Caco-2 (cell line): ENCODE results near the gene PMP22. TPM values are rescaled to one million over a fixed set of nuclear protein-coding genes. Genes with fewer than 3 reads are reported as not detected.

Experiments used
- BruUV-seq: library from RNA; stranded (reverse); fragments of 400-500 nt; replicated peaks from 2 replicates; lab custom pipeline; 2021; lab: Mats Ljungman, UMichigan
- CTCF ChIA-PET: fragments of 300-600 bp; sonication (Branson Sonifier 250); formaldehyde crosslinking; loops from one replicate; lab custom pipeline; 2022; ENCODE audit warnings: antibody characterized with exemption; lab: Charles Lee
- POLR2A ChIA-PET: fragments of 300-600 bp; sonication (Branson Sonifier 250); formaldehyde crosslinking; loops from one replicate; lab custom pipeline; 2022; ENCODE audit warnings: antibody characterized with exemption; lab: Charles Lee
- DNase-seq, 2 experiments: peaks; one replicate each; pipeline versions ENCODE4 v3.0.0 to v3.0.0-alpha.2; 2020 to 2022
- H3K27me3 ChIP-seq: replicated peaks from 2 replicates; pipeline ENCODE4 v1.6.0; 2011; ENCODE audit warnings: low read length; ENCODE audit not compliant: control insufficient read depth, insufficient read depth
- H3K36me3 ChIP-seq: 2 replicates; pipeline ENCODE4 v1.5.1; 2011; ENCODE audit warnings: low read length; ENCODE audit not compliant: control insufficient read depth, insufficient read depth
- H3K4me1 ChIP-seq: fragments of 250-450 bp; sonication (Bioruptor Pico); 2 replicates; pipeline ENCODE4 v1.5.1; 2020; ENCODE audit warnings: mild to moderate bottlenecking
- H3K4me3 ChIP-seq: 2 replicates; pipeline ENCODE4 v1.5.1; 2011; ENCODE audit warnings: low read depth, mild to moderate bottlenecking, control low read depth, low read length
- H3K9me3 ChIP-seq: fragments of 250-450 bp; sonication (Bioruptor Pico); 2 replicates; pipeline ENCODE4 v1.5.1; 2020; ENCODE audit warnings: mild to moderate bottlenecking, moderate library complexity
- H3K27ac Mint-ChIP-seq: one replicate; pipeline ENCODE4 v1.8.0; 2022; ENCODE audit warnings: mixed read lengths; ENCODE audit not compliant: unreplicated experiment
- H3K27me3 Mint-ChIP-seq: one replicate; pipeline ENCODE4 v1.8.0; 2022; ENCODE audit warnings: mixed read lengths; ENCODE audit not compliant: insufficient read depth, unreplicated experiment
- H3K36me3 Mint-ChIP-seq: one replicate; pipeline ENCODE4 v1.8.0; 2022; ENCODE audit warnings: mild to moderate bottlenecking, mixed read lengths; ENCODE audit not compliant: insufficient read depth, unreplicated experiment
- H3K4me1 Mint-ChIP-seq: one replicate; pipeline ENCODE4 v1.8.0; 2022; ENCODE audit warnings: low read depth, mixed read lengths; ENCODE audit not compliant: unreplicated experiment
- H3K4me3 Mint-ChIP-seq: one replicate; pipeline ENCODE4 v1.8.0; 2022; ENCODE audit warnings: mild to moderate bottlenecking, moderate library complexity, mixed read lengths; ENCODE audit not compliant: unreplicated experiment
- H3K9me3 Mint-ChIP-seq: one replicate; pipeline ENCODE4 v1.8.0; 2022; ENCODE audit warnings: mixed read lengths; ENCODE audit not compliant: unreplicated experiment
- intact Hi-C: fragments of 100-400 bp; cut with micrococcal nuclease; formaldehyde crosslinking; loops from one replicate; pipeline ENCODE4 v1.10.0; 2022; ENCODE audit not compliant: unreplicated experiment
- total RNA-seq: library from RNA; stranded (reverse); gene quantifications from 2 replicates; pipeline ENCODE4 v1.2.3, GENCODE V29; 2022
- TF ChIP-seq, protein P1 (sequence below), 2 experiments: fragments of 200-600 bp in 1 of 2; IDR thresholded peaks; 1 replicate in 1 of 2; 2 replicates in 1 of 2; pipeline versions ENCODE4 v1.5.1 to v1.8.0; 2011 to 2022; ENCODE audit warnings: antibody characterized with exemption in 1 of 2, control low read depth in 1 of 2, inconsistent platforms in 1 of 2, low read depth in 1 of 2, low read length in 1 of 2, mild to moderate bottlenecking in 1 of 2, moderate library complexity in 1 of 2; ENCODE audit not compliant: insufficient read depth in 1 of 2, severe bottlenecking in 1 of 2, unreplicated experiment in 1 of 2

Gene PMP22
- total RNA-seq, 1 experiment from 2014 or later = 7.3 TPM

DNA sequence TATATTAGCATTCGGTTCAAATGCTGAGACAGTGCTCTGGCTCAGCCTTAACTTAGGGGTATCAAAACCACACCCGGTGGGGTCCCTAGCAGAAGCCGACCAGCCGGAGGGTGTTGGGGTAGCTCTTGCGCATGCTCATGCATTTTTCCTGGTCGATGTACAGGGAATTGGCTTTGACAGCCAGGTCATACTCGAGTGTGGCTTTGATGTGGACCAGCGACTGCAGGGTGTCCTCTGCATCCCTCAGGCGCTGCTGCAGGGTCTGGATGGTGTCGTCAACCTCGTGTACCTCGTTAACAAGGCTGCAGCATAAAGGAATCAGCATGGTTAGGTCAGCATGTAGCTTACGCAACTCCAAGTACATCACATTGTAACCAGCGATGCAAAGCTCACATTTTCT lies 38.7 kb upstream of the PMP22 start:
- no TSS peak for BruUV-seq
- TF ChIP-seq, protein P1, sequence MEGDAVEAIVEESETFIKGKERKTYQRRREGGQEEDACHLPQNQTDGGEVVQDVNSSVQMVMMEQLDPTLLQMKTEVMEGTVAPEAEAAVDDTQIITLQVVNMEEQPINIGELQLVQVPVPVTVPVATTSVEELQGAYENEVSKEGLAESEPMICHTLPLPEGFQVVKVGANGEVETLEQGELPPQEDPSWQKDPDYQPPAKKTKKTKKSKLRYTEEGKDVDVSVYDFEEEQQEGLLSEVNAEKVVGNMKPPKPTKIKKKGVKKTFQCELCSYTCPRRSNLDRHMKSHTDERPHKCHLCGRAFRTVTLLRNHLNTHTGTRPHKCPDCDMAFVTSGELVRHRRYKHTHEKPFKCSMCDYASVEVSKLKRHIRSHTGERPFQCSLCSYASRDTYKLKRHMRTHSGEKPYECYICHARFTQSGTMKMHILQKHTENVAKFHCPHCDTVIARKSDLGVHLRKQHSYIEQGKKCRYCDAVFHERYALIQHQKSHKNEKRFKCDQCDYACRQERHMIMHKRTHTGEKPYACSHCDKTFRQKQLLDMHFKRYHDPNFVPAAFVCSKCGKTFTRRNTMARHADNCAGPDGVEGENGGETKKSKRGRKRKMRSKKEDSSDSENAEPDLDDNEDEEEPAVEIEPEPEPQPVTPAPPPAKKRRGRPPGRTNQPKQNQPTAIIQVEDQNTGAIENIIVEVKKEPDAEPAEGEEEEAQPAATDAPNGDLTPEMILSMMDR (IDR thresholded peaks at IDR 0.05; ENCODE audit: insufficient read depth in 1 of 2, low read depth in 1 of 2, low read length in 1 of 2, severe bottlenecking in 1 of 2, unreplicated experiment in 1 of 2) = no peak
- intact Hi-C loops = no loop called here
- H3K9me3 ChIP-seq = no peaks in the 10 kb centered on the region
- Mint-ChIP-seq H3K27ac (no peak overlapping the region), H3K36me3 (no peaks in the 10 kb centered on the region), H3K9me3 (no peaks in the 10 kb centered on the region), H3K4me1 (no peaks in the 10 kb centered on the region), H3K27me3 (no peaks in the 10 kb centered on the region), H3K4me3 (no peak overlapping the region)
- no peaks in the 10 kb centered on the region for H3K4me1 ChIP-seq
- DNase-seq = no peak
- H3K27me3 ChIP-seq = no peaks in the 10 kb centered on the region
- H3K36me3 ChIP-seq = no peaks in the 10 kb centered on the region
- H3K4me3 ChIP-seq = no peak overlapping the region
- ChIA-PET POLR2A (no interaction called here), CTCF (no interaction called here)

DNA sequence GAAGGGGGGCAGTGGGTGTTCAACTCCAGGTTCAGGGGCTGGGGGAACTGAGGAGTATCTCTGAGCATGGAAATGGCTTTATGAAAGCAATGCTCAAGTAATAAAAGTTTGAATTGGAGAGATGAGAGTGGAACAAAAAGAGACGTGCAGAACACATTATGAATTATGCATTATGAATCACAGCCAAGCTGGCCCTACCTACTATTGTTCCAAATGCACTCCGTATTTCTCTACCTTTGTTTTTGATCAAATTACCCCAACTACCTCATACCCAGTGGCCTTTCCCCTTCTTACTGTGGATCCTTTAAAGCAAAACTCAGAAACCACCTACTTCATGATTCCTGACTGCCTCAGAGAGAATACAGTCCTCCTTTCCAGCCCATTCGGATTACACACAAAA lies 38.1 kb upstream of the PMP22 start:
- BruUV-seq = no TSS peak
- Mint-ChIP-seq H3K27me3 (no peaks in the 10 kb centered on the region), H3K36me3 (no peaks in the 10 kb centered on the region), H3K4me3 (no peak overlapping the region), H3K27ac (no peak overlapping the region), H3K9me3 (no peaks in the 10 kb centered on the region), H3K4me1 (no peaks in the 10 kb centered on the region)
- no peak for DNase-seq
- Histone ChIP-seq H3K4me1 (no peaks in the 10 kb centered on the region), H3K4me3 (no peak overlapping the region), H3K27me3 (no peaks in the 10 kb centered on the region), H3K36me3 (no peaks in the 10 kb centered on the region), H3K9me3 (no peaks in the 10 kb centered on the region)
- CTCF ChIA-PET = no interaction called here
- TF ChIP-seq, protein P1 (IDR thresholded peaks at IDR 0.05; ENCODE audit: insufficient read depth in 1 of 2, low read depth in 1 of 2, low read length in 1 of 2, severe bottlenecking in 1 of 2, unreplicated experiment in 1 of 2) = no peak
- intact Hi-C loops = no loop called here
- POLR2A ChIA-PET = no interaction called here

DNA sequence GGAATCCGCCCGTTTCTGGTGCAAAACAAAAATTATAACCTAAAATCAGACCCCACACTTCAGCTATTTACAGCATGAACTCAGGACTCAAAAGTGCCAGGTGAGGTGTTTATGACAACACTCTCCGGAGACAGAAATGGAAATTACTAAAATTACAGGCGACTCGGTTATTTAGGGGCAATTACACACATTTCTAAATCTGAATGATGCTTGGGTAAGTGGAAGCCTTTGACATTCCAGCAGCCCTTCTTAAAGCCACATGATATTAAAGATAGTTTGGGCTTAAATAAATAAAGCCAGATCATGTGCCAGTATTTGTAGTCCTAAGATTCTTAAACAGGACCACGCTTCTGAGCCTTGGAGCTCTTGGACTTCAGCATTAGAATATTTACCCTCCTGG lies 36.7 kb upstream of the PMP22 start:
- Histone ChIP-seq H3K4me1 (no peaks in the 10 kb centered on the region), H3K4me3 (no peak overlapping the region), H3K36me3 (no peaks in the 10 kb centered on the region), H3K9me3 (no peaks in the 10 kb centered on the region), H3K27me3 (no peaks in the 10 kb centered on the region)
- no peak for DNase-seq
- ChIA-PET CTCF (no interaction called here), POLR2A (no interaction called here)
- intact Hi-C loops = no loop called here
- H3K27ac Mint-ChIP-seq = no peak overlapping the region
- no TSS peak for BruUV-seq
- no peaks in the 10 kb centered on the region for H3K9me3 Mint-ChIP-seq
- no peaks in the 10 kb centered on the region for H3K36me3 Mint-ChIP-seq
- TF ChIP-seq, protein P1 (IDR thresholded peaks at IDR 0.05; ENCODE audit: insufficient read depth in 1 of 2, low read depth in 1 of 2, low read length in 1 of 2, severe bottlenecking in 1 of 2, unreplicated experiment in 1 of 2) = no peak
- H3K4me1 Mint-ChIP-seq = no peaks in the 10 kb centered on the region
- H3K4me3 Mint-ChIP-seq = no peak overlapping the region
- H3K27me3 Mint-ChIP-seq = no peaks in the 10 kb centered on the region
